ENCODE data around the gene NLRP6. TPM values are rescaled to one million over a fixed set of nuclear protein-coding genes. Genes with fewer than 3 reads are reported as not detected.

Gene NLRP6
- total RNA-seq, 2 experiments from 2014 or later, result 14.4 to 14.7 TPM

GRCh38 chr11:315051-315481 lies 36.9 kb downstream of the NLRP6 start:
- intact Hi-C loops (cut with DNase I, micrococcal nuclease), result no loop called here
- H3K36me3 ChIP-seq (ENCODE audit: insufficient read depth, low read length), result peaks cover 15% of the 10 kb centered on the region
- peak overlapping the region; percentile 82 to 93 for H3K27ac ChIP-seq (ENCODE audit: low read depth in 1 of 2, low read length in 2 of 2)
- H3K27me3 ChIP-seq (ENCODE audit: control insufficient read depth in 1 of 2, insufficient read depth in 2 of 2, low read length in 2 of 2), result no peaks in the 10 kb centered on the region
- H3K4me3 ChIP-seq (ENCODE audit: low read length), result peak overlapping the region; percentile 90
- Mint-ChIP-seq H3K4me1 (ENCODE audit: low read depth) (peaks cover 49% of the 10 kb centered on the region), H3K36me3 (ENCODE audit: low read depth) (peaks cover 57% of the 10 kb centered on the region), H3K27ac (peak overlapping the region; percentile 98), H3K27me3 (no peaks in the 10 kb centered on the region), H3K4me3 (peak overlapping the region; percentile 97), H3K9me3 (no peaks in the 10 kb centered on the region)
- no peaks in the 10 kb centered on the region for H3K9me3 ChIP-seq (ENCODE audit: control insufficient read depth in 1 of 2, insufficient read depth in 1 of 2, low read length in 2 of 2)
- ATAC-seq (ENCODE audit: poor library complexity) (peak; percentile 7), DNase-seq (peak in 3 of 14 experiments; percentile 26 to 42 (median 33))
- TF ChIP-seq, protein P1, sequence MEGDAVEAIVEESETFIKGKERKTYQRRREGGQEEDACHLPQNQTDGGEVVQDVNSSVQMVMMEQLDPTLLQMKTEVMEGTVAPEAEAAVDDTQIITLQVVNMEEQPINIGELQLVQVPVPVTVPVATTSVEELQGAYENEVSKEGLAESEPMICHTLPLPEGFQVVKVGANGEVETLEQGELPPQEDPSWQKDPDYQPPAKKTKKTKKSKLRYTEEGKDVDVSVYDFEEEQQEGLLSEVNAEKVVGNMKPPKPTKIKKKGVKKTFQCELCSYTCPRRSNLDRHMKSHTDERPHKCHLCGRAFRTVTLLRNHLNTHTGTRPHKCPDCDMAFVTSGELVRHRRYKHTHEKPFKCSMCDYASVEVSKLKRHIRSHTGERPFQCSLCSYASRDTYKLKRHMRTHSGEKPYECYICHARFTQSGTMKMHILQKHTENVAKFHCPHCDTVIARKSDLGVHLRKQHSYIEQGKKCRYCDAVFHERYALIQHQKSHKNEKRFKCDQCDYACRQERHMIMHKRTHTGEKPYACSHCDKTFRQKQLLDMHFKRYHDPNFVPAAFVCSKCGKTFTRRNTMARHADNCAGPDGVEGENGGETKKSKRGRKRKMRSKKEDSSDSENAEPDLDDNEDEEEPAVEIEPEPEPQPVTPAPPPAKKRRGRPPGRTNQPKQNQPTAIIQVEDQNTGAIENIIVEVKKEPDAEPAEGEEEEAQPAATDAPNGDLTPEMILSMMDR (IDR thresholded peaks at IDR 0.05), result no peak
- peaks cover 56% of the 10 kb centered on the region for H3K4me1 ChIP-seq (ENCODE audit: insufficient read depth, low read length)
- ChIA-PET CTCF (interaction anchor here (1.1 to 3.0 kb wide), 3 partner anchors 10 to 64 kb away, joined by 3 to 13 read pairs (median 3); no protein-coding TSS in a partner anchor), POLR2A (interaction anchor here (0.9 to 4.5 kb wide), 11 partner anchors 10 to 108 kb away, joined by 3 to 56 read pairs (median 11); partner anchors contain the start of genes BET1L, PGGHG, RIC8A and SIGIRR)

DNA sequence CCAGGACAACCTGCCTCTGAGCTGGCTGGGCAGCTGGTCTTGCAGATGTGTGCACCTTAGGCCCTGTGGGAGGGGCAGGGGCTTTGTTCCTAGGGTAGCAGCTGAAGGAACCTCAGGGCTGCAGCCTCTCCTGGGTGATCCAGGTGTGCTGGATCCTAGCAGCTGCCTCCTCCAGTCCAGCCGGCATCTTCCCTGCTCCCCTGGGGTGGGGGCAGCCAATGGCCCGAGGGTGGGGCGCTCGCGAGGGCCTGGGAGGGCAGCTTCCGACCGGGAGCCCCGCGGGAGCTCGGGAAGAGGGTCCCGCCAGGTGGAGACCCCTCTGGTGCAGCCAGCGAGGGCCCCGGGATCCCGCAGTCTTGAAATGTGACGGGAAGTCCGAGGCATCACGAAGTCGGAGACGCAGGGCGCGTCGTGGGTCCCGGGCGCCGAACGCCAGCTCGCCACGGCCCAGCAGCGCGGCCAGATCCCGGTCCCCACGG lies 37.3 kb downstream of the NLRP6 start:
- Histone ChIP-seq H3K9me3 (ENCODE audit: control insufficient read depth in 1 of 2, insufficient read depth in 1 of 2, low read length in 2 of 2) (no peaks in the 10 kb centered on the region), H3K4me3 (ENCODE audit: low read length) (peak overlapping the region; percentile 90), H3K4me1 (ENCODE audit: insufficient read depth, low read length) (peaks cover 60% of the 10 kb centered on the region), H3K27ac (ENCODE audit: low read depth in 1 of 2, low read length in 2 of 2) (peak overlapping the region; percentile 82 to 93), H3K36me3 (ENCODE audit: insufficient read depth, low read length) (peaks cover 15% of the 10 kb centered on the region), H3K27me3 (ENCODE audit: control insufficient read depth in 1 of 2, insufficient read depth in 2 of 2, low read length in 2 of 2) (no peaks in the 10 kb centered on the region)
- H3K27ac Mint-ChIP-seq, result peak overlapping the region; percentile 98
- peak overlapping the region; percentile 97 for H3K4me3 Mint-ChIP-seq
- ChIA-PET CTCF (interaction anchor here (1.1 to 3.0 kb wide), 2 partner anchors 11 to 65 kb away, joined by 3 to 13 read pairs; no protein-coding TSS in a partner anchor), POLR2A (interaction anchor here (0.7 to 4.5 kb wide), 14 partner anchors 10 to 108 kb away, joined by 3 to 56 read pairs (median 8); partner anchors contain the start of genes BET1L, PGGHG, RIC8A and SIGIRR)
- H3K27me3 Mint-ChIP-seq, result no peaks in the 10 kb centered on the region
- H3K4me1 Mint-ChIP-seq (ENCODE audit: low read depth), result peaks cover 54% of the 10 kb centered on the region
- no peaks in the 10 kb centered on the region for H3K9me3 Mint-ChIP-seq
- intact Hi-C loops (cut with DNase I, micrococcal nuclease), result no loop called here
- peak in 1 of 14 experiments; percentile 21 for DNase-seq
- TF ChIP-seq, protein P1 (IDR thresholded peaks at IDR 0.05), result no peak
- peaks cover 57% of the 10 kb centered on the region for H3K36me3 Mint-ChIP-seq (ENCODE audit: low read depth)
- no peak for ATAC-seq (ENCODE audit: poor library complexity)

DNA sequence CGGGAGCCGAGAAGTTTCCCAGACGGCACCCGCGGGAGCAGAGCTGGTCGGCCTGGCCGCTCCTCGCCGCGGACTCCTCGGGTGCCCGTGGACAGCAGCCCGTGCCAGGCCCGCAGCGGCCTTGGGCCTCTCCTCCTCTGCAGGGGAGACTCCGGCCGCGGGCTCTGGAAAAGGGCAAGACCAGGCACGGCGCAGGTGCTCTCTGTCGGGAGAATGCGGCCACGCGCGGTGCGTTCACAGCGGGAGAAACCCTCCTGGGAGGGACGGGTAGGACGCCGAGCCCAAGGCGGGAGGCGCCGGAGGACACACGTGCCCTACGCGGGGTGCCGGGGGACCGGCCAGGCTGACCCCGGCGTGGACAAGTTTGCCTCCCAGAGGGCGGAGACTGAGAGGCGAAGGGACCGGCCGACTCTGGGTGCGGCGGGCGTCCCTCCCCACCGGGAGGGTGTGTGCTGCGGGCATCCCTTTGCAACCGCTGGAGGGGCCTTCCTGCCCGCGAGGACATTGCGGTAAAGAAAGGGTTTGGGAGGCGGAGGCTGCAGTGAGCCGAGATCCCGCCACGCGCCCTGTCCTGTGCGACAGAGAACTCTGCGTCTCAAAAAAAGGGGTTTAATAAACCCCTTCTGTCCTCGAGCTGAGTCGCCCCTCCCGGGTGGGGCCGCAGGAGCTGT lies 38.0 kb downstream of the NLRP6 start:
- Histone ChIP-seq H3K27me3 (ENCODE audit: control insufficient read depth in 1 of 2, insufficient read depth in 2 of 2, low read length in 2 of 2) (no peaks in the 10 kb centered on the region), H3K4me1 (ENCODE audit: insufficient read depth, low read length) (peaks cover 65% of the 10 kb centered on the region), H3K36me3 (ENCODE audit: insufficient read depth, low read length) (peaks cover 15% of the 10 kb centered on the region), H3K9me3 (ENCODE audit: control insufficient read depth in 1 of 2, insufficient read depth in 1 of 2, low read length in 2 of 2) (no peaks in the 10 kb centered on the region), H3K27ac (ENCODE audit: low read depth in 1 of 2, low read length in 2 of 2) (peak overlapping the region; percentile 59 to 93), H3K4me3 (ENCODE audit: low read length) (peak overlapping the region; percentile 90)
- H3K27ac Mint-ChIP-seq, result peak overlapping the region; percentile 94
- ChIA-PET CTCF (interaction anchor here (1.0 to 3.0 kb wide), 6 partner anchors 11 to 96 kb away, joined by 3 to 18 read pairs (median 8); no protein-coding TSS in a partner anchor), POLR2A (interaction anchor here (0.7 to 4.5 kb wide), 19 partner anchors 11 to 190 kb away, joined by 3 to 56 read pairs (median 8); partner anchors contain the start of genes BET1L, NLRP6, PGGHG and RIC8A)
- peaks cover 57% of the 10 kb centered on the region for H3K36me3 Mint-ChIP-seq (ENCODE audit: low read depth)
- peaks cover 59% of the 10 kb centered on the region for H3K4me1 Mint-ChIP-seq (ENCODE audit: low read depth)
- peak in 6 of 14 experiments; percentile 34 to 67 (median 56) for DNase-seq
- no peaks in the 10 kb centered on the region for H3K27me3 Mint-ChIP-seq
- no peaks in the 10 kb centered on the region for H3K9me3 Mint-ChIP-seq
- TF ChIP-seq, protein P1 (IDR thresholded peaks at IDR 0.05), result no peak
- H3K4me3 Mint-ChIP-seq, result peak overlapping the region; percentile 94
- intact Hi-C loops (cut with DNase I, micrococcal nuclease), result loop anchor here in 1 of 2 experiments (2.0 kb wide), 2 partner anchors 39 to 47 kb away; no protein-coding TSS in a partner anchor
- ATAC-seq (ENCODE audit: poor library complexity), result no peak

Measured in CD4-positive, alpha-beta T cell (primary cell).